ENCODE results near the gene TCEAL2. TPM values are rescaled to one million over a fixed set of nuclear protein-coding genes. Genes with fewer than 3 reads are reported as not detected.

Gene TCEAL2
- total RNA-seq, 2 donors from 2014 or later, result 9.6 to 20.8 TPM

GRCh38 chrX:102154900-102155805 is 29.7 kb downstream of the TCEAL2 start:
- H3K27ac ChIP-seq, result peak overlapping the region in 1 of 2 donors; percentile 62
- H3K9me3 ChIP-seq, result no peaks in the 10 kb centered on the region
- TF ChIP-seq CTCF (IDR thresholded peaks at IDR 0.05), result no peak
- H3K4me1 ChIP-seq, result no peaks in the 10 kb centered on the region
- no peak for DNase-seq (ENCODE audit: low spot score)
- peak overlapping the region; percentile 32 to 43 for H3K4me3 ChIP-seq
- H3K27me3 ChIP-seq, result no peaks in the 10 kb centered on the region
- H3K36me3 ChIP-seq, result no peaks in the 10 kb centered on the region

- Histone ChIP-seq H3K4me1 (no peaks in the 10 kb centered on the region), H3K27me3 (no peaks in the 10 kb centered on the region), H3K9me3 (no peaks in the 10 kb centered on the region), H3K36me3 (no peaks in the 10 kb centered on the region), H3K4me3 (peak within 1 kb of the TSS; percentile 32 to 43), H3K27ac (peak within 1 kb of the TSS in 1 of 2 donors; percentile 62)
- DNase-seq (ENCODE audit: low spot score), result no peak
- TF ChIP-seq CTCF (IDR thresholded peaks at IDR 0.05), result no peak
Observed at GRCh38 chrX:102155806-102156179, 30.3 kb downstream of the TCEAL2 start, which contains the start of gene BEX5. Gene BEX5, minus strand, starts transcription at chrX:102155977. Its CDS starts 1,712 bp downstream, at chrX:102154265.

Other genes with a start within 250 kb of the TCEAL2 start
- 1 to 10 TPM; 4.2 to 4.4 TPM for gene ZMAT1, start 193.7 kb upstream of the TCEAL2 start, total RNA-seq
- gene TCEAL6, start 16.8 kb downstream of the TCEAL2 start, total RNA-seq, result 1 to 10 TPM in 1 of 2 donors, not detected in 1; 1.1 TPM
- gene BEX5, start 30.3 kb downstream of the TCEAL2 start, total RNA-seq, result 1 to 10 TPM; 3.3 to 4.7 TPM
- not detected for gene TCP11X1, start 89.6 kb downstream of the TCEAL2 start, total RNA-seq
- not detected for gene NXF2, start 121.5 kb downstream of the TCEAL2 start, total RNA-seq

Data from right atrium auricular region (tissue), 2 donors.